GM21717 (cell line): Measurements from ENCODE around the gene ZNF816.
"Not testable (repeated sequence)": the region's sequence is repeated elsewhere in the genome, so short reads cannot be mapped to it uniquely, and the experiment has no call there.

Experiments used
- ATAC-seq: cut with Tn5 transposase; IDR thresholded peaks from one replicate; pipeline ENCODE4 v1.9.1; 2021; ENCODE audit warnings: mild to moderate bottlenecking, moderate library complexity; ENCODE audit not compliant: unreplicated experiment

The ZNF816 gene

DNA sequence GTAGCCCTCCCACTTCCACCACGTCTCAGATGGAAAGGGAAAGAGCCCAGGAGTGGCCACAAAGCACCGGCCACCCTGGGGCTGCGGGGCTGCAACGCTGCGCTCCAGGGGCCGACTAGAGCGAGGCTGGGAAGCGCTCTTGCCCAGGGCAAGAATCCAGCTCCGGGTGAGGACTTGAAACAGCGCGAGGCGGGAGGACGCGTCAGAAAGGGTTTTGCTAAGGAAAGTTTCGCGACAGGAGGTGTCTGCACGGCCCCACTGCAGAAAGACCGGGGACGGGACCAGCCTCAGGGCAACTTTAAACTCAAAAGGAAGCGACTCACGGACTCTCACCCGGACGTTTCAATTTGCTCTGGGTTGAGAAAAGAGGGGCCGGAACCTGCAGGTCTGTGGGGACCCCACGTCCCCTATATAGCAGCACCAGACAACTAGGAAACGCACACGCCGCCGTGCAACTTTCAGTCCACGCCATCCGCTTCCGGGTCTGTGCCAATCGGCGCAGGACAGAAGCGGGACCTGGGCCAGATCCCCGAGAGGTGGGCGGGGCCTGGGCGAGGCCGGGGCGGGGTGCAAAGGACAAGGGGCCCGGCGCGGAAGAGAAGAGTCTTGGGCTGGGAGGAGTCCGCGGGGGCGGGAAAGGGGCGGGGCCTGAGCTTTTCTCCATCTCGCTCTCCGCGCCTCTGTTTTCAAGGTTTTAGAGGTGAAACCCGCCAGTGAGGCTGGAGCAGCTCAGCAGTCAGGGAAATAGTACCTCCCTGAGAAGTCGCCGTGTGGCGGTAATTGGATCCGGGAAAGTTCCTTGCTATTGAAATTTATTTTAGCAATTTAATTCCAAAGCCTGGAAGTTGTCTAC lies at the start of gene ZNF816:
ZNF816 (minus strand) TSS at position 488 of the 853 bp plus-strand sequence. CDS start 6,792 bp downstream, outside the sequence.
- peak; percentile 87 for ATAC-seq

DNA sequence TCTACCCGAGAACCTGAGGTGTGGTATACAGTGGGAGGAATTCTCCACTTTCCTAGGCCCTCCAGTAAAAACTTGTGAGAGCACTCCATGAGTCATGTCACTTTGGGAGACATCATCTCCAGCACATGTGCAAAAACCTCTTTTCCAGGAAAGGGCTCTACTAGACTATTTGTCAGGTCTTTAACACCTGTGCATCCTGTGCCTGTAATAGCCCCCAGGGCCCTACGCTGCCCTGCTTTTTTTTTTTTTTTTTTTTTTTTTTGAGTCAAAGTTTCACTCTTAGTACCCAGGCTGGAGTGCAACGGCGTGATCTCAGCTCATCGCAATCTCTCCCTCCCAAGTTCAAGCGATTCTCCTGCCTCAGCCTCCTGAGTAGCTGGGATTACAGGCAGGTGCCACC lies 49.3 kb upstream of the ZNF816 start:
- ATAC-seq: no peak

DNA sequence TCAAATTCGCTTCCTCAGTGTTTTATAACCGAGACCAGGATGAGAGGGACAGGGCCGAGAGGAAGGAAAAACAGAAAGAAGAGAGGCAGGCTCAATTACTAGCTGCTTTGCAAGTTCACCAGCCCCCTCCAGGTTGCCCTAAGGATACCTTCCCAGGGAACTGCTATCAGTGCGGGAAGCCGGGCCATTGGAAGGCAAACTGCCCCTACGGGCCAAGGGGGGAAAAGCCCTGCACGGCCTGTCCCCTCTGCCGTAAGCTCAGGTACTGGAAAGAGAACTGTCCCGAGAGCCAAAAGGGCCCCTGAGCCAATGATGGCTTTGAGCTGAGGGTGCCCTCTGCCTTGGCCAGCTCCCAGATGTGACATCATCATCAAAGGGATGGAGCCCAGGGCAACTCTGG lies 47.8 kb upstream of the ZNF816 start:
- no peak for ATAC-seq

DNA sequence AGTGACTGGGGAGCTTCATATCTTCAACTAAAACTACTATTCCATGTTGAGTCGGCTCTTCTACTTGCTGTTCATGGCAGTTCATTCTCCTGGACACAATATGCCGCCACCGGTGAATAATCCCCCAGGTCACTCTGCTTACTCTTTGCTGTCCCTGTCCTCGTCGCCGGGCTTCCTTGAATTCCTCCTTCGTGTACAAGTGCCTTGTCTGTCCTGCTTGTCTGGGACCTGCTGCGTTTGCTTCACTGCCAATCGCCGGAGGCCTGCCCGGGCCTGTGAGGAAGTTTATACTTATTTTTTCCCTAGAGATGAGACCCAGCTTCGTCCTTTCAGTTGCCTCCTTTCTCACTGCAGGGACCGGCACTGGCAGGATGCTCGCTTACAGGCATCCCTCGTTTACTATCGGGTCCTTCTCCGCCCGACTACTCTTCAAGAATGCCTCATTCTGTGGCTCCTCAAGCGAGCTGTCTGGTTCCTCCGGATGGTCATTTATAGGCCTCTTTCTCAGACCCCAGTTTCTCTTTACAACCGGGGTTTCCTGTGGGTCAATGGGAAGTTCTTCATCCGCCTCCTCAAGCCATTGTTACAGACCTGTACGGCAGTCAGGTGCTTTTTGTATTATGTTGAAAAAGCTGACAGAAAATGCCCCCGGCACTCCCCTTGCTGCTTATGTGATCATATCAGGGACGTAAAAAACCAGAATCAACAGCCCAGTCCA lies 45.5 kb upstream of the ZNF816 start:
- ATAC-seq: no peak

DNA sequence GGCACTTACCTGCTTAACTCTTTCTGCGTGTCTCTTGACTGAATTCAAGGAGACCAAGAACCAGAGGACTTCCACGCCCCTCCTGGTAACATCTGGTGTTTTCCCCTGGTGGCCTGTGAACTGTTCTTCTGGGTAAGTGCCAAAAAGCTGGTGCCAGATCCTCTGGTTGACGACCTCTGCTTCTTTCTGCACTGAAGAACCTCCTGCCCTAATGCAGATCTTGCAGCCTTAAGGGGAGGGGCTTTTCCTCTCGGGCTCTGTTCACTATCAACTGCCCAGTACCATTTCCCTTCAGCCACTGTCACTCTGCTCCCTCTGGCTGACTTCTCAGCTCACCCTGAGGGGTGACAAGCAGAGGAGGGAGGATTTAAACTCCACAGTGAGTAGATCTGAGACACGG lies 44.9 kb upstream of the ZNF816 start:
- ATAC-seq: no peak

DNA sequence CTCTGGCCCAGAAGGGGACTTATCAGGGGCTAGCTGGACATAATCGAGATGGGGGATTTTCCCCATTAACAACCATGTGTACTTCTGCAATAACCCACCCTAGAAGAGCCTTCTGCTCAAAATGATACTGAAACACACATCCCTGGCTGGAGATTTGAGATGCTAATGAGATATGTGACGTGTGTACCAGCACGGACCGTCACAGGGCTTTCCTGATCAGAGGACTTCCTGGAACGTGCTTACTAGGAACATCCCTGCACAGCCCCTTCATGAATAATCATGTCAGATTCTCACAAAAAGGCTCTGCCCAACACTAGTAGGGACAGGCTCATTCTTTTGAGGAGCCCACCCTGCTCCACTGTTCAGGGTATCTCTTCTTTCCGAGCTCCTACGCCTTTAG lies 44.5 kb upstream of the ZNF816 start:
- ATAC-seq: no peak

DNA sequence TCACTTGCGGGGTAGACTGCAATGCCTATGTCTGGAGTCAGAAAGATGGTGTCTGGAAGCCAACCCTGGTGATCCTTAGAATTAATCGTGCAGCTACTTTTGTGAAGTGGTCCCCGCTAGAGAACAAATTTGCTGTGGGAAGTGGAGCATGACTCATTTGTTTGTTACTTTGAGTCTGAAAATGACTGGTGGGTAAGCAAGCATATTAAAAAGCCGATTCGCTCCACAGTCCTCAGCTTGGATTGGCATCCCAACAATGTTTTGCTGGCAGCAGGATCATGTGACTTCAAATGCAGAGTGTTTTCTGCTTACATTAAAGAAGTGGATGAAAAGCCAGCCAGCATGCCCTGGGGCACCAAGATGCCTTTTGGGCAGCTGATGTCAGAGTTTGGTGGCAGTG lies 41.6 kb upstream of the ZNF816 start:
- no peak for ATAC-seq

DNA sequence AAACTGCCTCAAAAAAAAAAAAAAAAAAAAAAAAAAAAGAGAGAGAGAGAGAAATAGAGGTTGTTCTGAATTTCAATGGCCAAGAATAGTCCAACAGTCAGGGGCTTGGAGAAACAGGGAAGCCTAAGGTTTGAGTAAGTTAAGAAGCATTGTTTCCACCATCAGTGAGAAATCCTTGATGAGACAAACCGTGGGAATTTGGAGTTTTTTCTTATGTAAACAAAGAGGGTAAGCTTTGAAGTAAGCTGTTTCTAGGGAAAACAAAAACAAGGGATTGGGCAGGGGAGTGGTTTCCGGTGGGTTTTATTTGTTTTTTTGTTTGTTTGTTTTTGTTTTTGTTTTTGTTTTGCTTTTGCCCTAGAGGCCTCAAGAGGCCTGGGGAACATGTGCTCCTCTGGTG lies 39.8 kb upstream of the ZNF816 start:
- ATAC-seq: no peak

DNA sequence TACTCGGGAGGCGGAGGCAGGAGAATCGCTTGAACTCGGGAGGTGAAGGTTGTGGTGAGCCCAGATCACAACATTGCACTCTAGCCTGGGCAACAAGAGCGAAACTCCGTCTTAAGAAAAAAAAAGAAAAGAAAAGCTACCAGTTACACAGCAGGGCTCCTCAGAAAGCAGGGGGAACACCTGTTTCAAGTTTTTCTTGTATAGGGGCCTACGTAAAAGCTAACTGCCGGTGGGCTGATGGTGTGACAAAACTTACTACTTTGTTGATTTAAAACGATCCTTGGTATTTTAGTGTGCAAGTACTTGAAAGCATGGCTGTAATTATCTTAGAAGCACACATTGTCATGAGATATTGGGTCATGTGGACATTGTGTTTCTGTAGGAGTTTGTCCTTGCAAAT lies 35.3 kb upstream of the ZNF816 start:
- ATAC-seq: no peak

DNA sequence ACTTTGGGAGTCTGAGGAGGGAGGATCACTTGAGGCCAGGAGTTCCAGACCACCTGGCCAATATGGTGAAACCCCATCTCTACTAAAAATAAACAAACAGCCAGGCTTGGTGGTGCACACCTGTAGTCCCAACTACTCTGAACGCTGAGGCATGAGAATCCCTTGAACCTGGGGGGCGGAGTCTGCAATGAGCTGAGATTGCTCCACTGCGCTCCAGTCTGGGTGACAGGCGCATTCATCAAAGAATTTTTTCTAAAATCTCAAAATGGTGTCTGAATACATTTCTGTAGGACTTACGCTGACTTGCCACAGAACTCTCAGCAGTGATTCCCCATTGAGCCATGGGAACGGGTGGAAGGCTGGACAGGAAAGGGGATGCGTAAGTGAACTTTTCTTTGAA lies 33.0 kb upstream of the ZNF816 start:
- no peak for ATAC-seq

DNA sequence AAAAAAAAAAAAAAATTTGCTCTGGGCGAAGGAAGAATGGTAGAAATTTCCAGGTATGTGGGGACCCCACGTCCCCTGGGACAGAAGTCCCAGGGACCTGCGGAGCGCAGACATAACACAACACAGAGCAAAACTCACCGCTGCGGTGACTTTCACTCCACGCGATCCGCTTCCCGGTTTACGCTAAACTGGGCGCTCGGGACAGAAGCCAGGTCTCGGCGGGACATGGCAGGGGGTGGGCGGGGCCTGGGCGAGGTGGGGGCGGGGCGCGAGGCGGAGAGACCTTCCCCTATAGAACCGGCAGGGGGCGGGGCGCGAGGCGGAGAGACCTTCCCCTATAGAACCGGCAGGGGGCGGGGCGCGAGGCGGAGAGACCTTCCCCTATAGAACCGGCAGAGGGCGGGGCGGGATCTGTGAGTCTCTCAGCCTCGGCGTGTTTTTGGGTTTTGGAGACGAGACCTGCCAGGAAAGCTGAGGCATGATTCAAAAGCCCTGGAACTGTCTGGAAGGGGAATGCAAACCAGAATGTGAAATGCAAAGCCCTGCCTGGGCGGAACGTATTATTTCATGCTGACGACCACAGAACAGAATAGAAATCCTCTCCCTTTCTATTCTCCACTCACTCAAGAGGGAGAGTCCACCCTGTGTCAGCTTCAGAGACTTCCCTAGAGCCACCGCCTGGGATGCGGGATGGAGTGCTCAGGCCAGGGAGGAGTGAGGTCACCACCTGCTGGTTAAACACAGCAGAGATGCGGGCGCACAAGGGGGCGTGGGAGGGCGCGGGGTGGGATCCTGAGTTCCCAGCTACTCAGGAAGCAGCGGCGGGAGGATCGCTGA lies 30.9 kb upstream of the ZNF816 start:
- no peak for ATAC-seq

DNA sequence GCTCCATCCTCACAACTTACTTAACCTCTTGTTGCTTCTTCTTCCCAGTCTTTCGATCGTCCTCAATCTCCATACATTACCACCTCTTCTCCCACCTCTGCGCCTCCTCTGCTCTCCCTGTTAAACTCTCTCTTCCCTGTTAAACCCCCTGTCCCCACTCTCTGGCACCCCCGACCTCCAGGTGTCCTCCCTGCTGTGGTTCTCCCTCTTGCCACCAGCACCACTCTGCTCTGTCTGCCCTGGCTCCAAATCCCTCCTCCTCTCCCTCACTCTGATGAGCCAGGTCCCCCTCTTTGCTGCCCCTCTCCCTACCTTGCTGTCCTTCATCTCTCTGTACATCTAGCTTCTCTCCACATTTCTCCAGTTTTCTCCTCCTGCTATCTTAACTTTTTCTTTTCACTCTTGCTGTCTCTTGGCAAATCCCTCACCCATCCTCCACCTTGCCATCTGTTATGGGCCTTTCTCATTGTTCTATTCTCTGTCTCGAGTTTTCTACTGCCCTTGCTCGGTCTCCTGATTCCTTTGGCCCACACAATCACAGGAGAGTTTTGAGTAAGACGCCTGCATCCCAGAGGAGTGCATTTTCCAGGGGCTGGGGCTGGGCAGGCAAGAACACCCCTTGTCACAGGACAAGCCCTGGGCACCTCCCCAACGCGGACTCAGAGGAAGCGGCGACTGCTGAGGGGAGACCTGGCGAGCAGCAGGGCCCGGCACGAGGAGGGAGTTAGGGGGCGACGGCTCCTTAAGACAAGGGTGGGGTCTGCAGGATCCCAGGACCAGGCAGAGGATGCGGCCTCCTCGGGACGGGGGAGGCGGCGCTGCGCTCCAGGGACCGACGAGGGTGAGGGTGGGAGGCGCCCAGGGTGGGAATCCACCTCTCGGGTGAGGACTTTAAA lies 29.7 kb upstream of the ZNF816 start:
- ATAC-seq: no peak

DNA sequence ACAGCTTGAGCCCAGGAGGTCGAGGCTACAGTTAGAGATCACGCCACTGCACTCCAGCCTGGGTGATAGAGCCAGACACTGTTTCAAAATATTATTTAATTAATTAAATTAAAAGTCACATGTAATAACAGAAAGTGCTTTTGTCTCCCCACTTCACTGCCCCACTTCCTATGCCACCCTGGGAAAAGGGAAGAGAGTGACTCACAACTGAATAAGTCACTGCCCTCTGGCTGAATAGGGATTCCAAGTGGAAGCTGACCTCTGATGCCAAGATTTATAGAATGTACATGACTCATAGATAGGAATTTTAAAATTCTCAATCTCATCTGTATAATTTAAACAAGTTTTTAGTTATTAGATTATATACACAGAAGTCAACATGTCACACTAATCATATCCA lies 28.8 kb upstream of the ZNF816 start:
- ATAC-seq: no peak

DNA sequence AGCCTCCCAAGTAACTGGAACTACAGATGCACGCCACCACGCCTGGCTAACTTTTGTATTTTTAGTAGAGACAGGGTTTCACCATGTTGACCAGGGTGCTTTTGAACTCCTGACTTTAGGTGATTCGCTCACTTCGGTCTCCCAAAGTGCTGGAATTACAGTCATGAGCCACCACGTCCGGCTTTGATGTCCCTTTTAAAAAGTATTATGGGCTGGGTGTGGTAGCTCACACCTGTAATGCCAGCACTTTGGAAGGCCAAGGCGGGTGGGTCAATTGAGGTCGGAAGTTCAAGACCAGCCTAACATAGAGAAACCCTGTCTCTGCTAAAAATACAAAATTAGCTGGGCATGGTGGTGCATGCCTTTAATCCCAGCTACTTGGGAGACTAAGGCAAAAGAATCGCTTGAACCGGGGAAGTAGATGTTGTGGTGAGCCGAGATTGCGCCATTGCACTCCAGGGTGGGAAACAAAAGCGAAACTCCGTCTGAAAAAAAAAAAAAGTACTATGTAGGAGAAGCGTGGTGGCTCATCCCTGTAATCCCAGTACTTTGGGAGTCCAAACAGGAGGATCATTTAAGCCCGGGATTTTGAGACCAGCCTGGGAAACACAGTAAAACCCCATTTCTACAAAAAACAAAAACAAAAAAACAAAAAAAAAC lies 28.2 kb upstream of the ZNF816 start:
- ATAC-seq: no peak

DNA sequence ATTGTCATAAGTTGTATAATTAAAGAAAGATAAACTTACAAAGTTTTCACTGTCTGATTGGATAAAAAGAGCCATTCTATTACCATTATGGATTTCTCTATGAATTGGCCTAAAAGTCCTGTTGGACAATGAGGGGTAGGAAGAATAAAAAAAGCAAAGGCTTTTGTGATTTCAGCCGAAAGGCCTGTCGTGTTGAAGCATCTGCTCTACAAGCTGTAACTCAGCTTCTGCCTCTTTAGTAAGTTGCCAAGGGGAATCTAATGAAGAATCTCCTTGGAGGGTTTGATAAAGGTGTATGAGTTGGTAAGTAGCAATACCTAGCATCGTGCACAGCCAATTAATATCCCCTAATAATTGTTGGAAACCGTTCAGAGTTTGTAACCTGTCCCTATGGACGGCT lies 25.8 kb upstream of the ZNF816 start:
- ATAC-seq: no peak

DNA sequence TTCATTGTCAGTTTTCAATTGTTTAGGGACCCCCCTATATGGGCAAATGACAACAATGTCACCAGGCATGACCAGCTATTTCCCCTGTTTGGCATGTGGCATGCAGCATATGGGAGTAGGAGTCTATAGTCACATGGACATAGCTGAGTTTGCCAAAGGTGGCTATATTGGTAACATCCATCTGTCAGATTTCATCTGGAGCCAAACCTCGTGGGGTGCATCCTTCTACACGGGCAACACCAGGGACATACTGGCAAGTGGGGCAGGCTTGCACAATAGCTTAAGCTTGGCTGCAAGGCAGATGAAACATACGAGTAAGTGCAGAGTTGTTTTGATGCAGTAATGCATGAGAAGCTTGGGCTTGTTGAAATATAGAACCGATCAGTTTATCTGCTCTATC lies 24.5 kb upstream of the ZNF816 start:
- ATAC-seq: no peak

DNA sequence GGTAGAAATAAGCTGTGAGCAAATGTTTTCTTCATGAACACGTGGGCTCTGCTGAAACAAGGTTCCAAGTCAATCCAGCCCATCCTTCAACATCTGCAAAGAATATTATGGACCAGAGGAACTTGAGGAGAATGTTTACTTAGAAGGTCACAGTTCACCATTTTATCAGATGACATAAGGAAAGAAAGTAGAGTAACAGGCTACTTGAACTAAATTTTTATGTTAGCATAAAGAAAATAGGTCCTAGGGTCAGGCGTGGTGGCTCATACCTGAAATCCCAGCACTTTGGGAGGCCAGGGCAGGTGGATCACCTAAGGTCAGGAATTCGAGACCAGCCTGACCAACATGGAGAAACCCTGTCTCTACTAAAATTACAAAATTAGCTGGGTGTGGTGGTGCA lies 20.5 kb upstream of the ZNF816 start:
- not testable (repeated sequence) for ATAC-seq

DNA sequence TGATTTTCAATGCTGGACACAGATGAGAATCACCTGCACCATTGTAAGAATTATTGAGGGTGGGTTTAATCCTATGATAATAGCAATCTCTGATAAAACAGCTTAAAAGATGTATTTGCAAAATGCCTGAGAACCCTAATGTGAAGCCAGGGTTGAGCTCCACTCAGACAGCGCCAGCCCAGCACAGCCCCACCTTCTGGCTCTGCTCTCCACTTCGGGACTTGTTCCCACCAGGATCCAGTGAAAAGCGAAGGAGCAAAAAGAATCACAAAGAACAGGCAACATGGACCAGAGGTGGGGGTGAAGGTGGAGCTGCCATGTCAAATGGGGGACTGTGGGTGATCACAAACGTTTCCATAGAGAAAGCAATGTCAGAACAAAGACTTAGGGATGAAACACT lies 18.6 kb upstream of the ZNF816 start:
- no peak for ATAC-seq

DNA sequence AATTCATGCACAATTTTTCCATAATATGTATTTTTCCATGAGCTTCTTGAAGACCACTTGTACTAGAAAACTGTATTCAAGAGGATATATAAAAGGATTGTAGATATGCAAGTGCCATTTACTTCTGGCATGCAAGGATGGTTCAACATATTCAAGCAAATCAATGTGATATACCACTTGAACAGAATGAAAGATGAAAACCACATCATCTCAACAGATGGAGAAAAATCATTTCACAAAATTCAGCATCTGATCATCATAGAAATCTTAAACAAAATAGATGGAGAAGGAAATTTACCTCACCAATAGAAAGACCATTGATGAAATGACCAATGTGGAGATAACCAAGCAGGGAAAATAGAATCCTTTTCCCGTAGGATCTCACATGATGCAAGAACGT lies 5.1 kb upstream of the ZNF816 start:
- no peak for ATAC-seq

DNA sequence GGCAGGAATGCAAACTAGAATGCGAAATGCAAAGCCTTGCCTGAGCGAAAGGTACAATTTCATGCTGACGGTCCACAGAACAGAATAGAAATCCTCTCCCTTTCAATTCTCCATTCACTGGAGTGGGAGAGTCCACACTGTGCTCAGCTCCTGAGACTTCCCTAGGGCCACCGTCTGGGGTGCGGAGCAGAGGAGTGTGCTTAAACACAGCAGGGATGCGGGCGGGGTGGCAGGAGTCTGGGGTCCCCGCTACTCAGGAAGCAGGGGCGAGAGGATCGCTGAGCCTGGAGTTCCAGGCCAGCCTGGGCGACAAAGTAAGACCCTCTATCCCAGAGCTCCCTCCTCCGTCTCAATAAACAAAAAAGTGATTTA lies 552 bp upstream of the ZNF816 start:
- ATAC-seq: peak; percentile 6
